ENCODE results near the gene CARD14.

CARD14 gene

GRCh38 chr17:80191192-80191591 is 21.4 kb downstream of the CARD14 start:
- H2BK120ac ChIP-seq (ENCODE audit: low read depth, low read length): no peak overlapping the region
- H3K14ac ChIP-seq (ENCODE audit: low read length in 2 of 2): peak overlapping the region in 1 of 2 experiments; percentile 13
- H3K9me3 ChIP-seq (ENCODE audit: control insufficient read depth, low read length): no peaks in the 10 kb centered on the region
- H3K23ac ChIP-seq (ENCODE audit: low read length in 2 of 2): no peak overlapping the region
- no peak overlapping the region for H2BK5ac ChIP-seq (ENCODE audit: low read depth, low read length, poor library complexity, severe bottlenecking)
- no peak overlapping the region for H2AFZ ChIP-seq (ENCODE audit: low read depth, low read length)
- no peak overlapping the region for H3K27ac ChIP-seq (ENCODE audit: low read length, poor library complexity, severe bottlenecking)
- no peaks in the 10 kb centered on the region for H3K36me3 ChIP-seq (ENCODE audit: control insufficient read depth in 1 of 2, insufficient read depth in 2 of 2, low read depth in 1 of 2, low read length in 2 of 2)
- H2BK15ac ChIP-seq (ENCODE audit: low read depth, poor library complexity, severe bottlenecking): no peak overlapping the region
- 70% methylated on average over 20 of the region's 20 CpGs for WGBS
- H3K4ac ChIP-seq (ENCODE audit: low read depth in 1 of 2, low read length in 2 of 2): no peak overlapping the region
- H4K91ac ChIP-seq (ENCODE audit: low read length): no peak overlapping the region
- peaks cover 28 to 50% of the 10 kb centered on the region in 2 experiments for H3K27me3 ChIP-seq (ENCODE audit: control insufficient read depth in 1 of 2, insufficient read depth in 1 of 2, low read length in 2 of 2)
- no peak for DNase-seq
- H3K18ac ChIP-seq (ENCODE audit: low read depth in 1 of 2, low read length in 2 of 2): no peak overlapping the region
- H2AK5ac ChIP-seq (ENCODE audit: low read length, severe bottlenecking): no peak overlapping the region
- H3K9ac ChIP-seq (ENCODE audit: low read length): no peak overlapping the region
- peaks cover 2% of the 10 kb centered on the region for H3K4me1 ChIP-seq (ENCODE audit: control insufficient read depth, insufficient read depth, low read depth, low read length)
- H3K79me1 ChIP-seq (replicated peaks; ENCODE audit: low read length, poor library complexity, severe bottlenecking): no peaks in the 10 kb centered on the region
- no peak overlapping the region for H3K4me2 ChIP-seq (ENCODE audit: low read length, poor library complexity, severe bottlenecking)
- no peak overlapping the region for H4K8ac ChIP-seq (ENCODE audit: low read length)
- H2BK12ac ChIP-seq (ENCODE audit: low read length in 2 of 2): no peak overlapping the region
- H3K4me3 ChIP-seq (ENCODE audit: insufficient read depth in 1 of 2, low read depth in 1 of 2, low read length in 2 of 2): no peak overlapping the region

DNA sequence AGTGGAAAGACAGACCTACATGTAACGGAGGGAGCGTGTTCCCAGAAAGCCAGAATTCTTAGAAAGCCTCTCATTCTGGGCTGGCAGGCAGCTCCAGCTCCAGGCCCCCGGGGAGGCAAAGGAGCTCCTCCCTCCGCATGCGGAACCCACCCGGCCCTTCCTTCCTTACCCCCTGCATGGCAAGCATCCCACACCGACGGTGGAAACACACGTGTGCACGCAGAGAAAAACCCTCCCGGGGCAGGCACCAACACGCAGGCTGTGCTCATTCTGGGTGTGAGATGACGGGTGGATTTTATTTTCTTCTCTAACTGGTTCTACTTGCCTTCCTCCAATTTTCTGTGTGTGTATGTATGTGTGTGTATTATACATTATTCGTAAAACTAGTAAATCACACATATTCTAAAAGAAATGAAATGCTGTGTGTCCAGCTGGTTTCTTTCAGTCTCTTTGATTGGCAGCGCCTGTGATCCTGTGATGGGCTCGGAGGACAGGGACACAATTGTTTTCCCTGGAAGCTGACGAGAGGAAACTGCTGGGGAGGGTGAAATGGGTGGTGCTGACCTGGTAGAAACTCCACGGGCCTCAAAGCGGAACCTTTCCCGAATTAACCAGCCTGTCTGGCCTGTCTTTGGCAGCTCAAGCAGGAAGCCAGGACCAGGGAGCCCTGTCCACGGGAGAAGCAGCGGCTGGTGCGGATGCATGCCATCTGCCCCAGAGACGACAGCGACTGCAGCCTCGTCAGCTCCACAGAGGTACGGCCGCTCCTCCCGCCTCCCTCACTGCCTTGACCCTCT is 22.2 kb downstream of the CARD14 start:
- Histone ChIP-seq H3K4ac (ENCODE audit: low read depth in 1 of 2, low read length in 2 of 2) (no peak overlapping the region), H2BK12ac (ENCODE audit: low read length in 2 of 2) (no peak overlapping the region), H3K4me2 (ENCODE audit: low read length, poor library complexity, severe bottlenecking) (no peak overlapping the region), H4K8ac (ENCODE audit: low read length) (no peak overlapping the region), H3K4me3 (ENCODE audit: insufficient read depth in 1 of 2, low read depth in 1 of 2, low read length in 2 of 2) (no peak overlapping the region), H2AK5ac (ENCODE audit: low read length, severe bottlenecking) (no peak overlapping the region), H2BK120ac (ENCODE audit: low read depth, low read length) (no peak overlapping the region), H3K23ac (ENCODE audit: low read length in 2 of 2) (no peak overlapping the region), H3K27me3 (ENCODE audit: control insufficient read depth in 1 of 2, insufficient read depth in 1 of 2, low read length in 2 of 2) (peaks cover 25 to 50% of the 10 kb centered on the region in 2 experiments), H3K27ac (ENCODE audit: low read length, poor library complexity, severe bottlenecking) (no peak overlapping the region), H3K18ac (ENCODE audit: low read depth in 1 of 2, low read length in 2 of 2) (no peak overlapping the region), H2BK15ac (ENCODE audit: low read depth, poor library complexity, severe bottlenecking) (no peak overlapping the region), H4K91ac (ENCODE audit: low read length) (no peak overlapping the region), H2AFZ (ENCODE audit: low read depth, low read length) (no peak overlapping the region), H3K79me1 (replicated peaks; ENCODE audit: low read length, poor library complexity, severe bottlenecking) (no peaks in the 10 kb centered on the region), H3K9me3 (ENCODE audit: control insufficient read depth, low read length) (no peaks in the 10 kb centered on the region), H3K4me1 (ENCODE audit: control insufficient read depth, insufficient read depth, low read depth, low read length) (peaks cover 2% of the 10 kb centered on the region), H2BK5ac (ENCODE audit: low read depth, low read length, poor library complexity, severe bottlenecking) (no peak overlapping the region), H3K36me3 (ENCODE audit: control insufficient read depth in 1 of 2, insufficient read depth in 2 of 2, low read depth in 1 of 2, low read length in 2 of 2) (no peaks in the 10 kb centered on the region), H3K9ac (ENCODE audit: low read length) (no peak overlapping the region), H3K14ac (ENCODE audit: low read length in 2 of 2) (no peak overlapping the region)
- DNase-seq: no peak
- 85% methylated on average over 24 of the region's 29 CpGs for WGBS

DNA sequence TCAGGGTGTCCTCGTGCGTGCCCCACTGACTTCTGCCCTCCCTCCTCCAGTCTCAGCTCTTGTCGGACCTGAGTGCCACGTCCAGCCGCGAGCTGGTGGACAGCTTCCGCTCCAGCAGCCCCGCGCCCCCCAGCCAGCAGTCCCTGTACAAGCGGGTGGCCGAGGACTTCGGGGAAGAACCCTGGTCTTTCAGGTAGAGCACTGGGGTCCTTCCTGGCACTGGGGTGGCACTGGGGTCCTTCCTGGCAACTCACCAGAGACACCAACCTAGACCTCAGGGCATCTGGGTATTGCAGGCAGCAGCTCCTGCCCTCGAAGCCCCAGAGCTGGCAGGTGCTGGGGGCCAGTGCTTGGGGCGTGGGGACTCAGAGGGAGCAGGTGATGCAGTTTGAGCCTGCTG is 25.3 kb downstream of the CARD14 start:
- Histone ChIP-seq H3K27ac (ENCODE audit: low read length, poor library complexity, severe bottlenecking) (no peak overlapping the region), H3K23ac (ENCODE audit: low read length in 2 of 2) (no peak overlapping the region), H3K4me1 (ENCODE audit: control insufficient read depth, insufficient read depth, low read depth, low read length) (peaks cover 4% of the 10 kb centered on the region), H2BK12ac (ENCODE audit: low read length in 2 of 2) (no peak overlapping the region), H2AK5ac (ENCODE audit: low read length, severe bottlenecking) (no peak overlapping the region), H2BK5ac (ENCODE audit: low read depth, low read length, poor library complexity, severe bottlenecking) (no peak overlapping the region), H3K14ac (ENCODE audit: low read length in 2 of 2) (no peak overlapping the region), H2BK120ac (ENCODE audit: low read depth, low read length) (no peak overlapping the region), H3K18ac (ENCODE audit: low read depth in 1 of 2, low read length in 2 of 2) (no peak overlapping the region), H3K27me3 (ENCODE audit: control insufficient read depth in 1 of 2, insufficient read depth in 1 of 2, low read length in 2 of 2) (peaks cover 20 to 50% of the 10 kb centered on the region in 2 experiments), H3K36me3 (ENCODE audit: control insufficient read depth in 1 of 2, insufficient read depth in 2 of 2, low read depth in 1 of 2, low read length in 2 of 2) (no peaks in the 10 kb centered on the region), H4K8ac (ENCODE audit: low read length) (no peak overlapping the region), H4K91ac (ENCODE audit: low read length) (no peak overlapping the region), H3K9me3 (ENCODE audit: control insufficient read depth, low read length) (no peaks in the 10 kb centered on the region), H3K79me1 (replicated peaks; ENCODE audit: low read length, poor library complexity, severe bottlenecking) (no peaks in the 10 kb centered on the region), H3K4me3 (ENCODE audit: insufficient read depth in 1 of 2, low read depth in 1 of 2, low read length in 2 of 2) (no peak overlapping the region), H3K4me2 (ENCODE audit: low read length, poor library complexity, severe bottlenecking) (no peak overlapping the region), H2BK15ac (ENCODE audit: low read depth, poor library complexity, severe bottlenecking) (no peak overlapping the region), H3K4ac (ENCODE audit: low read depth in 1 of 2, low read length in 2 of 2) (no peak overlapping the region), H2AFZ (ENCODE audit: low read depth, low read length) (no peak overlapping the region), H3K9ac (ENCODE audit: low read length) (no peak overlapping the region)
- 87% methylated on average over 14 of the region's 14 CpGs for WGBS
- DNase-seq: no peak

DNA sequence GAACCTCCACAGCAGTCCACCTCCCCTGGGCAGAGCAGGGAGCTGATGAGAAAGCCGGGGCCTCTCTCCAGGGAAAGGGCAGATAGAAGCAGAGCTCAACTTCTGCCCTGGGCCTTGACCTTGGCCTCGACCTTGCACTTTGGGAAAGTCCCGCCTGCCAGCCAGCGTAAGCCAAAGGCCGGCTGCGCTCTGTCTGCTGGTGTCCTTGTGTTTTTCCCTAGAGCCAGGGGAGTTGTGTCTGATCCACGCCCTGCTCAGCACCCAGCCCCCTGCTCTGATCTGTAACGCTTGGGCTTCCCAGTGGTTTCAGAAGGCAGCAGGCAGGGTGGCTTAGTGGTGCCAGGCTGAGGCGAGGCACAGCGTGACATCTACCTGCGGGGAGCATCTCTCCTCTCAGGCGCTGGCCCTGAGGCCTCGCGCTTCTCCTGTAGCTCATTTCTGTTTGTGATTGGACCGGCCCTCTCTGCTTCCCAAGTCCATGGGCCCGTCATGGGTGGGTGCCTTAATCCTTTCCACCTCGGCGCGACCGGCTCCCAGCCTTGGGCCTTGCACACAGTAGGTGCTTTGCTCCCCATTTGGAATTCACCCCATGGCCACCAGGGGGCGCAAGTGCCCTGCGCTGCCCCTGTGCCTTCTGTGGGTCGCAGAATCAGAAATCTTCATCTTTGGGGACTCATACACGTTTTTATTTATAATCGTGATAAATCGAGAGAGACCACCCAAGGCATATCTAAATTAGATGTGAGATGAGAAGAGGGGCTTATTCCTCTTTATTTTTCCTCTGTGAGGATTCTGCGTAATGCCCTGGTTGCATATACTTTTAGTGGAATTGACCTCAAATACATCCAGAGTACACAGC is 26.1 kb downstream of the CARD14 start:
- H3K23ac ChIP-seq (ENCODE audit: low read length in 2 of 2): no peak overlapping the region
- no peaks in the 10 kb centered on the region for H3K9me3 ChIP-seq (ENCODE audit: control insufficient read depth, low read length)
- no peak overlapping the region for H2AK5ac ChIP-seq (ENCODE audit: low read length, severe bottlenecking)
- no peak overlapping the region for H4K8ac ChIP-seq (ENCODE audit: low read length)
- no peak overlapping the region for H3K4ac ChIP-seq (ENCODE audit: low read depth in 1 of 2, low read length in 2 of 2)
- no peak overlapping the region for H3K4me3 ChIP-seq (ENCODE audit: insufficient read depth in 1 of 2, low read depth in 1 of 2, low read length in 2 of 2)
- no peak overlapping the region for H3K14ac ChIP-seq (ENCODE audit: low read length in 2 of 2)
- no peak overlapping the region for H4K91ac ChIP-seq (ENCODE audit: low read length)
- H3K4me1 ChIP-seq (ENCODE audit: control insufficient read depth, insufficient read depth, low read depth, low read length): peaks cover 4% of the 10 kb centered on the region
- no peak overlapping the region for H2BK15ac ChIP-seq (ENCODE audit: low read depth, poor library complexity, severe bottlenecking)
- no peaks in the 10 kb centered on the region for H3K79me1 ChIP-seq (replicated peaks; ENCODE audit: low read length, poor library complexity, severe bottlenecking)
- 70% methylated on average over 22 of the region's 27 CpGs for WGBS
- no peak overlapping the region for H3K4me2 ChIP-seq (ENCODE audit: low read length, poor library complexity, severe bottlenecking)
- no peaks in the 10 kb centered on the region for H3K36me3 ChIP-seq (ENCODE audit: control insufficient read depth in 1 of 2, insufficient read depth in 2 of 2, low read depth in 1 of 2, low read length in 2 of 2)
- H3K9ac ChIP-seq (ENCODE audit: low read length): no peak overlapping the region
- H2BK120ac ChIP-seq (ENCODE audit: low read depth, low read length): no peak overlapping the region
- no peak overlapping the region for H2AFZ ChIP-seq (ENCODE audit: low read depth, low read length)
- H3K27ac ChIP-seq (ENCODE audit: low read length, poor library complexity, severe bottlenecking): no peak overlapping the region
- peak; percentile 14 for DNase-seq
- H2BK12ac ChIP-seq (ENCODE audit: low read length in 2 of 2): no peak overlapping the region
- no peak overlapping the region for H3K18ac ChIP-seq (ENCODE audit: low read depth in 1 of 2, low read length in 2 of 2)
- H3K27me3 ChIP-seq (ENCODE audit: control insufficient read depth in 1 of 2, insufficient read depth in 1 of 2, low read length in 2 of 2): peaks cover 16 to 45% of the 10 kb centered on the region in 2 experiments
- no peak overlapping the region for H2BK5ac ChIP-seq (ENCODE audit: low read depth, low read length, poor library complexity, severe bottlenecking)
